Spleen (tissue), 11 donors: Measurements from ENCODE around the gene LMF2. TPM values are rescaled to one million over a fixed set of nuclear protein-coding genes. Genes with fewer than 3 reads are reported as not detected.

ENCODE experiments used
- DNase-seq: peaks from one replicate; pipeline ENCODE4 v3.0.0-alpha.2; 2020
- H3K27ac ChIP-seq, 8 donors: fragments of 200-600 bp; sonication (generic) in 7 of 8; 1 replicate in 4 of 8; 2 replicates in 4 of 8; pipeline versions ENCODE4 v1.5.0 to v1.8.0; 2016 to 2021; ENCODE audit warnings: inconsistent platforms in 4 of 8, mild to moderate bottlenecking in 4 of 8, moderate library complexity in 1 of 8
- H3K27me3 ChIP-seq, 7 donors: fragments of 200-600 bp; sonication (generic) in 6 of 7; replicated peaks in 1 of 7; 1 replicate in 4 of 7; 2 replicates in 3 of 7; pipeline versions ENCODE4 v1.5.0 to v1.8.0; 2016 to 2021; ENCODE audit warnings: inconsistent platforms in 3 of 7, mild to moderate bottlenecking in 1 of 7
- H3K36me3 ChIP-seq, 6 donors: fragments of 200-600 bp; sonication (generic) in 5 of 6; 1 replicate in 4 of 6; 2 replicates in 2 of 6; pipeline versions ENCODE4 v1.5.0 to v1.8.0; 2016 to 2021; ENCODE audit warnings: inconsistent platforms in 2 of 6
- H3K4me1 ChIP-seq, 6 donors: fragments of 200-600 bp; sonication (generic) in 5 of 6; 1 replicate in 3 of 6; 2 replicates in 3 of 6; pipeline versions ENCODE4 v1.5.0 to v1.8.0; 2016 to 2021; ENCODE audit warnings: inconsistent platforms in 3 of 6
- H3K4me3 ChIP-seq, 8 donors: fragments of 200-600 bp; sonication (generic) in 7 of 8; 1 replicate in 4 of 8; 2 replicates in 4 of 8; pipeline versions ENCODE4 v1.5.0 to v1.8.0; 2016 to 2021; ENCODE audit warnings: inconsistent platforms in 4 of 8, mild to moderate bottlenecking in 4 of 8, moderate library complexity in 2 of 8
- H3K9me3 ChIP-seq, 8 donors: fragments of 200-600 bp; sonication (generic) in 7 of 8; 1 replicate in 4 of 8; 2 replicates in 4 of 8; pipeline versions ENCODE4 v1.5.0 to v1.8.0; 2016 to 2021; ENCODE audit warnings: inconsistent platforms in 4 of 8
- CTCF ChIP-seq, 11 experiments: fragments of 200-600 bp in 7 of 11; fragments of 450-650 bp in 4 of 11; sonication (generic) in 4 of 11; IDR thresholded peaks in 8 of 11; conservative IDR thresholded peaks in 3 of 11; 1 replicate in 7 of 11; 2 replicates in 4 of 11; pipeline versions ENCODE4 v1.4.0 to v1.8.0; 2016 to 2021; ENCODE audit warnings: antibody characterized with exemption in 11 of 11, inconsistent platforms in 4 of 11, mild to moderate bottlenecking in 1 of 11
- POLR2A ChIP-seq, 3 donors: fragments of 450-650 bp; IDR thresholded peaks; one replicate each; pipeline ENCODE4 v1.5.1; 2017; ENCODE audit warnings: antibody characterized with exemption in 3 of 3, mild to moderate bottlenecking in 1 of 3
- POLR2AphosphoS5 ChIP-seq, 3 donors: sonication (generic); formaldehyde crosslinking; IDR thresholded peaks; one replicate each; pipeline ENCODE4 v1.5.1; 2017; ENCODE audit warnings: antibody characterized with exemption in 3 of 3
- WGBS, 5 donors: extraction: QIAGEN DNeasy Blood & Tissue Kit in 3 of 5; methylation state at CpG; one replicate each; pipeline versions ENCODE4 v1.1.5 to v1.1.7; 2013 to 2018; 5-methylcytosine and 5-hydroxymethylcytosine counted together
- intact Hi-C: fragments of 100-400 bp; cut with DNase I; formaldehyde crosslinking; loops from one replicate; pipeline ENCODE4 v1.15.0; 2023; ENCODE audit warnings: low total_unique reads
- polyA plus RNA-seq, 3 donors: library from polyadenylated mRNA; stranded (reverse); fragments of 200-250 nt; gene quantifications; one replicate each; pipeline ENCODE4 v1.2.1, GENCODE V29; 2013
- total RNA-seq, 7 donors: library from RNA; depleted of rRNA in 3 of 7; stranded (reverse); fragments of >200 nt in 3 of 7; fragmentation: NEBNext Ultra II Directional in 4 of 7; extraction: Animal tissue kit (Norgen Biotek cat#: 25700) in 4 of 7; gene quantifications; one replicate each; pipeline versions ENCODE4 v1.1.0 to v1.2.1, GENCODE V29; 2016 to 2021
- donor health status: healthy with polysubstance abuse.
- donor health status: DM: no; HTN: no; CAD: no; lungs with moderate emphysema.
- donor health status: DM: no; HTN: no; CAD: no.
- donor health status: Bipolar disorder and iron deficiency.
- donor health status: healthy.
- donor health status: DM: no; HTN: no; CAD: no.
- donor health status: DM: yes; HTN: yes; CAD: no.

LMF2 gene
- total and polyA plus RNA-seq, 10 donors = 36.6 to 81.1 (median 70.0) TPM

GRCh38 chr22:50526834-50527801, 19.6 kb upstream of the LMF2 start:
- H3K9me3 ChIP-seq = no peaks in the 10 kb centered on the region
- H3K36me3 ChIP-seq = peaks cover 0 to 41% (median 20%) of the 10 kb centered on the region in 6 donors
- H3K27ac ChIP-seq = peak overlapping the region; percentile 81 to 100 (median 99)
- intact Hi-C loops = no loop called here
- DNase-seq = peak; percentile 91
- no peaks in the 10 kb centered on the region for H3K27me3 ChIP-seq
- H3K4me1 ChIP-seq = peaks cover 30 to 91% (median 64%) of the 10 kb centered on the region in 6 donors
- no peak for TF ChIP-seq CTCF (IDR thresholded peaks at IDR 0.05 in 8 of 11, conservative IDR thresholded peaks at IDR 0.05 in 3 of 11)
- peak; percentile 69 to 87 (median 74) for TF ChIP-seq POLR2AphosphoS5 (IDR thresholded peaks at IDR 0.05)
- peak in 1 of 3 donors; percentile 11 for TF ChIP-seq POLR2A (IDR thresholded peaks at IDR 0.05)
- 34 to 45% (median 36%) methylated on average over 28 to 29 of the region's 29 CpGs for WGBS, 5 donors
- H3K4me3 ChIP-seq = peak overlapping the region; percentile 39 to 97 (median 82)

GRCh38 chr22:50526108-50526833, 18.8 kb upstream of the LMF2 start:
- no peaks in the 10 kb centered on the region for H3K9me3 ChIP-seq
- intact Hi-C loops = no loop called here
- 0 to 1% (median 0%) methylated on average over 9 to 77 of the region's 77 CpGs for WGBS, 5 donors
- peak overlapping the region; percentile 81 to 100 (median 99) for H3K27ac ChIP-seq
- H3K4me3 ChIP-seq = peak overlapping the region; percentile 39 to 97 (median 82)
- peak; percentile 98 for DNase-seq
- H3K36me3 ChIP-seq = peaks cover 0 to 50% (median 28%) of the 10 kb centered on the region in 6 donors
- TF ChIP-seq POLR2AphosphoS5 (IDR thresholded peaks at IDR 0.05) (peak in 2 of 3 donors; percentile 41 to 58), CTCF (IDR thresholded peaks at IDR 0.05 in 8 of 11, conservative IDR thresholded peaks at IDR 0.05 in 3 of 11) (peak; percentile 34 to 93 (median 82)), POLR2A (IDR thresholded peaks at IDR 0.05) (no peak)
- no peaks in the 10 kb centered on the region for H3K27me3 ChIP-seq
- H3K4me1 ChIP-seq = peaks cover 30 to 83% (median 60%) of the 10 kb centered on the region in 6 donors

GRCh38 chr22:50525858-50526107, 18.3 kb upstream of the LMF2 start:
- peak overlapping the region; percentile 39 to 97 (median 82) for H3K4me3 ChIP-seq
- WGBS, 5 donors = 0 to 2% (median 1%) methylated on average over 5 to 33 of the region's 33 CpGs
- no peak for DNase-seq
- peaks cover 0 to 54% (median 32%) of the 10 kb centered on the region in 6 donors for H3K36me3 ChIP-seq
- peak overlapping the region; percentile 81 to 100 (median 99) for H3K27ac ChIP-seq
- H3K27me3 ChIP-seq = no peaks in the 10 kb centered on the region
- peak in 1 of 11 experiments; percentile 46 for TF ChIP-seq CTCF (IDR thresholded peaks at IDR 0.05 in 8 of 11, conservative IDR thresholded peaks at IDR 0.05 in 3 of 11)
- TF ChIP-seq POLR2A (IDR thresholded peaks at IDR 0.05) = no peak
- no peak for TF ChIP-seq POLR2AphosphoS5 (IDR thresholded peaks at IDR 0.05)
- peaks cover 30 to 78% (median 57%) of the 10 kb centered on the region in 6 donors for H3K4me1 ChIP-seq
- intact Hi-C loops = no loop called here
- H3K9me3 ChIP-seq = no peaks in the 10 kb centered on the region
